Hepatocyte (in vitro differentiated cells): ENCODE results near the gene CDC7. TPM values are rescaled to one million over a fixed set of nuclear protein-coding genes. Genes with fewer than 3 reads are reported as not detected.

Source experiments
- DNase-seq: peaks from one replicate; pipeline ENCODE4 v3.0.0-alpha.2; 2016; ENCODE audit warnings: low spot score
- H2AFZ ChIP-seq: fragments of 200-600 bp; sonication (generic); 2 replicates; pipeline ENCODE4 v1.6.0; 2016; ENCODE audit warnings: antibody characterized with exemption, mild to moderate bottlenecking
- H3K27ac ChIP-seq: fragments of 200-600 bp; sonication (generic); 2 replicates; pipeline ENCODE4 v1.5.1; 2016; ENCODE audit warnings: mild to moderate bottlenecking
- H3K27me3 ChIP-seq: fragments of 200-600 bp; sonication (generic); 2 replicates; pipeline ENCODE4 v1.6.1; 2016
- H3K36me3 ChIP-seq: fragments of 200-600 bp; sonication (generic); replicated peaks from 2 replicates; pipeline ENCODE4 v1.5.1; 2016; ENCODE audit warnings: low read depth; ENCODE audit not compliant: insufficient read depth
- H3K4me1 ChIP-seq: fragments of 200-600 bp; sonication (generic); 2 replicates; pipeline ENCODE4 v1.5.1; 2016; ENCODE audit warnings: mild to moderate bottlenecking, moderate library complexity; ENCODE audit not compliant: insufficient read depth
- H3K4me2 ChIP-seq: fragments of 200-600 bp; sonication (generic); 2 replicates; pipeline ENCODE4 v1.6.0; 2016
- H3K4me3 ChIP-seq: fragments of 200-600 bp; sonication (generic); 2 replicates; pipeline ENCODE4 v1.5.1; 2016; ENCODE audit warnings: mild to moderate bottlenecking
- H3K79me2 ChIP-seq: fragments of 200-600 bp; sonication (generic); 2 replicates; pipeline ENCODE4 v1.6.0; 2017; ENCODE audit warnings: mild to moderate bottlenecking
- H3K9me2 ChIP-seq: fragments of 200-600 bp; sonication (generic); replicated peaks from 2 replicates; pipeline ENCODE4 v1.6.0; 2017; ENCODE audit warnings: mild to moderate bottlenecking; ENCODE audit not compliant: insufficient read depth
- H3K9me3 ChIP-seq: fragments of 200-600 bp; sonication (generic); 2 replicates; pipeline ENCODE4 v1.5.1; 2016; ENCODE audit warnings: low read depth, mild to moderate bottlenecking
- H4K20me1 ChIP-seq: fragments of 200-600 bp; sonication (generic); 2 replicates; pipeline ENCODE4 v1.6.0; 2016; ENCODE audit warnings: mild to moderate bottlenecking; ENCODE audit not compliant: insufficient read depth, poor library complexity, severe bottlenecking
- EZH2 ChIP-seq: fragments of 200-600 bp; sonication (generic); IDR thresholded peaks from 2 replicates; pipeline ENCODE4 v1.6.1; 2016; ENCODE audit warnings: antibody characterized with exemption, mild to moderate bottlenecking, borderline replicate concordance
- EZH2phosphoT487 ChIP-seq: fragments of 200-600 bp; sonication (generic); IDR thresholded peaks from one replicate; pipeline ENCODE4 v1.6.1; 2018; ENCODE audit warnings: antibody characterized with exemption, mild to moderate bottlenecking, low read depth, moderate library complexity; ENCODE audit not compliant: unreplicated experiment, severe bottlenecking
- WGBS: methylation state at CpG from one replicate; pipeline ENCODE4 v1.1.6; 2016; ENCODE audit warnings: low lambda C conversion rate; ENCODE audit errors: missing lambda C conversion rate; 5-methylcytosine and 5-hydroxymethylcytosine counted together
- polyA plus RNA-seq: library from polyadenylated mRNA; unstranded; fragments of >200 nt; fragmentation: Nextera tagmentation; extraction: Ambion mirVana; gene quantifications from 2 replicates; pipeline ENCODE4 v1.2.1, GENCODE V29; 2016
- total RNA-seq: library from RNA; depleted of rRNA; stranded (reverse); fragments of >200 nt; gene quantifications from 2 replicates; pipeline ENCODE4 v1.2.3, GENCODE V29; 2014
- TF ChIP-seq, protein P1 (sequence below): fragments of 200-600 bp; sonication (generic); IDR thresholded peaks from 2 replicates; pipeline ENCODE4 v1.5.1; 2016; ENCODE audit warnings: antibody characterized with exemption, mild to moderate bottlenecking; ENCODE audit not compliant: poor library complexity

Gene CDC7
- total and polyA plus RNA-seq, 2 experiments from 2014 or later, result 3.9 to 8.0 TPM

GRCh38 chr1:91564888-91565701 lies 64.4 kb downstream of the CDC7 start:
- no peak overlapping the region for H3K27ac ChIP-seq
- no peak for TF ChIP-seq EZH2phosphoT487
- no peak for TF ChIP-seq EZH2
- TF ChIP-seq, protein P1, sequence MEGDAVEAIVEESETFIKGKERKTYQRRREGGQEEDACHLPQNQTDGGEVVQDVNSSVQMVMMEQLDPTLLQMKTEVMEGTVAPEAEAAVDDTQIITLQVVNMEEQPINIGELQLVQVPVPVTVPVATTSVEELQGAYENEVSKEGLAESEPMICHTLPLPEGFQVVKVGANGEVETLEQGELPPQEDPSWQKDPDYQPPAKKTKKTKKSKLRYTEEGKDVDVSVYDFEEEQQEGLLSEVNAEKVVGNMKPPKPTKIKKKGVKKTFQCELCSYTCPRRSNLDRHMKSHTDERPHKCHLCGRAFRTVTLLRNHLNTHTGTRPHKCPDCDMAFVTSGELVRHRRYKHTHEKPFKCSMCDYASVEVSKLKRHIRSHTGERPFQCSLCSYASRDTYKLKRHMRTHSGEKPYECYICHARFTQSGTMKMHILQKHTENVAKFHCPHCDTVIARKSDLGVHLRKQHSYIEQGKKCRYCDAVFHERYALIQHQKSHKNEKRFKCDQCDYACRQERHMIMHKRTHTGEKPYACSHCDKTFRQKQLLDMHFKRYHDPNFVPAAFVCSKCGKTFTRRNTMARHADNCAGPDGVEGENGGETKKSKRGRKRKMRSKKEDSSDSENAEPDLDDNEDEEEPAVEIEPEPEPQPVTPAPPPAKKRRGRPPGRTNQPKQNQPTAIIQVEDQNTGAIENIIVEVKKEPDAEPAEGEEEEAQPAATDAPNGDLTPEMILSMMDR, result no peak
- H2AFZ ChIP-seq, result no peak overlapping the region
- WGBS, result 87% methylated on average over 6 of the region's 6 CpGs
- no peaks in the 10 kb centered on the region for H4K20me1 ChIP-seq
- no peaks in the 10 kb centered on the region for H3K4me1 ChIP-seq
- no peaks in the 10 kb centered on the region for H3K79me2 ChIP-seq
- no peak overlapping the region for H3K4me3 ChIP-seq
- H3K9me2 ChIP-seq, result no peaks in the 10 kb centered on the region
- no peak for DNase-seq
- H3K27me3 ChIP-seq, result no peaks in the 10 kb centered on the region
- no peak overlapping the region for H3K4me2 ChIP-seq
- no peaks in the 10 kb centered on the region for H3K9me3 ChIP-seq
- no peaks in the 10 kb centered on the region for H3K36me3 ChIP-seq

GRCh38 chr1:91567583-91567982 lies 66.9 kb downstream of the CDC7 start:
- Histone ChIP-seq H3K9me3 (no peaks in the 10 kb centered on the region), H3K27me3 (no peaks in the 10 kb centered on the region), H3K79me2 (no peaks in the 10 kb centered on the region), H4K20me1 (no peaks in the 10 kb centered on the region), H3K4me2 (no peak overlapping the region), H3K36me3 (no peaks in the 10 kb centered on the region), H3K9me2 (no peaks in the 10 kb centered on the region), H3K27ac (no peak overlapping the region), H3K4me1 (no peaks in the 10 kb centered on the region), H2AFZ (no peak overlapping the region), H3K4me3 (no peak overlapping the region)
- WGBS, result 90% methylated on average over 4 of the region's 4 CpGs
- no peak for TF ChIP-seq EZH2
- TF ChIP-seq, protein P1, result no peak
- no peak for TF ChIP-seq EZH2phosphoT487
- DNase-seq, result no peak

DNA sequence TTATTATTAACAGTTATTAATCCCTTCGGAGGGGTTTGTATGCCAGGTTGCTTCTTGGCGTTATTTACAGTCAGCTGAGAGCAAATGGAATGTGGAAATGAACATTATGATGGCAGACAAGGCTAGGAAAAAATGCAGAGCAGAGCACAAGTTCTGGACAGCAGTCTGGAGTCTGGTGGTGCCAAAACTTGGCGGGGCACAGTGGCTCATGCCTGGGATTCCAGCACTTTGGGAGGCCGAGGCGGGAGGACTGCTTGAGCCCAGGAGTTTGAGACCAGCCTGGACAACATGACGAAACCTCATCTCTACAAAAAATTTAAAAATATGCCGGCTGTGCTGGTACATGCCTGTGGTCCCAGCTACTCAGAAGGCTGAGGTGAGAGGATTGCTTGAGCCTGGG lies 67.6 kb downstream of the CDC7 start:
- no peak for DNase-seq
- Histone ChIP-seq H3K27ac (no peak overlapping the region), H3K4me1 (no peaks in the 10 kb centered on the region), H3K9me2 (no peaks in the 10 kb centered on the region), H2AFZ (no peak overlapping the region), H3K9me3 (no peaks in the 10 kb centered on the region), H3K4me2 (no peak overlapping the region), H3K36me3 (no peaks in the 10 kb centered on the region), H3K79me2 (no peaks in the 10 kb centered on the region), H4K20me1 (no peaks in the 10 kb centered on the region), H3K27me3 (no peaks in the 10 kb centered on the region), H3K4me3 (no peak overlapping the region)
- 91% methylated on average over 7 of the region's 7 CpGs for WGBS
- TF ChIP-seq EZH2, result no peak
- TF ChIP-seq EZH2phosphoT487, result no peak
- TF ChIP-seq, protein P1, result no peak
